Measurements from ENCODE around the gene SLC2A4RG. TPM values are rescaled to one million over a fixed set of nuclear protein-coding genes. Genes with fewer than 3 reads are reported as not detected.

SLC2A4RG gene
- total and polyA plus RNA-seq, 3 donors from 2014 or later, result 64.4 to 141 (median 123) TPM

DNA sequence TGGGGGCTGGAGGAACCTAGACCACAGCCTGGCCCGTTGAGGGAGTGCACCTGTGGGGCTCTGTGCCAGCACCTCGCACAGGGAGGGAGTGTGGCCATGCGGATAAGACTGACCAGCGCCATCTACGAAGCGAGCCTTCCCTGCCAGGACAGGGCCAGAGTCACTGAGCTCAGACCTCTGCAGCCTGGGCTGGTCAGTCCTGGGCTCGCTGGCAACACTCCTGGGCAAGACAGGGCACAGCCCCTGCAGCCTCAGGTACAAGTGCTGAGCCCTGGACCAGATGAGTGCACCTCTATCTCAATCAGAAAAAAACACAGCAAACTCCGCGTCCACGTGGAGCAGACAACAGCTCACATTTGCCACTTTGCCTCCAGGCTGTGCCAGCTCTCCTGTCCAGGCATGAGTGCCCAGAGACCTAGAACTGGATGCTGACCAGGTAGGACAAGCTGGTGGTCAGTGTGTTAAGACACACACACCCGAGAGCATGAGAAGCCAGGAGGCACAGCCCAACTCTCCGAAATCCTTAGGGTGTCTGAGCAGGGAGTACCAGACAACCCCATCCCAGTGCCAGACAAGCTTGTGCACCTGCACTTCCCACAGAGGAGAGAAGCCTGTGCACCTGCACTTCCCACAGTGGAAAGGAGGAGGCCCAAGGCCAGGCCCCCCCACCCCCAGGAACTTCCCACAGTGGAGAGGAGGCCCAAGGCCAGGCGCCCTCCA, 36.7 kb upstream of the SLC2A4RG start:
- 70 to 74% methylated on average over 5 to 13 of the region's 13 CpGs for WGBS, 2 donors
- DNase-seq, result no peak
- no peak overlapping the region for H3K4me3 ChIP-seq
- H3K36me3 ChIP-seq (ENCODE audit: low read depth, missing control alignments), result no peaks in the 10 kb centered on the region
- H3K9me3 ChIP-seq, result no peaks in the 10 kb centered on the region
- peaks cover 29% of the 10 kb centered on the region for H3K4me1 ChIP-seq
- no peak overlapping the region for H3K27ac ChIP-seq
- intact Hi-C loops (cut with DNase I; ENCODE audit: low total_unique reads), result no loop called here
- no peaks in the 10 kb centered on the region for H3K27me3 ChIP-seq
- TF ChIP-seq POLR2A (IDR thresholded peaks at IDR 0.05), result no peak
- TF ChIP-seq, protein P1, sequence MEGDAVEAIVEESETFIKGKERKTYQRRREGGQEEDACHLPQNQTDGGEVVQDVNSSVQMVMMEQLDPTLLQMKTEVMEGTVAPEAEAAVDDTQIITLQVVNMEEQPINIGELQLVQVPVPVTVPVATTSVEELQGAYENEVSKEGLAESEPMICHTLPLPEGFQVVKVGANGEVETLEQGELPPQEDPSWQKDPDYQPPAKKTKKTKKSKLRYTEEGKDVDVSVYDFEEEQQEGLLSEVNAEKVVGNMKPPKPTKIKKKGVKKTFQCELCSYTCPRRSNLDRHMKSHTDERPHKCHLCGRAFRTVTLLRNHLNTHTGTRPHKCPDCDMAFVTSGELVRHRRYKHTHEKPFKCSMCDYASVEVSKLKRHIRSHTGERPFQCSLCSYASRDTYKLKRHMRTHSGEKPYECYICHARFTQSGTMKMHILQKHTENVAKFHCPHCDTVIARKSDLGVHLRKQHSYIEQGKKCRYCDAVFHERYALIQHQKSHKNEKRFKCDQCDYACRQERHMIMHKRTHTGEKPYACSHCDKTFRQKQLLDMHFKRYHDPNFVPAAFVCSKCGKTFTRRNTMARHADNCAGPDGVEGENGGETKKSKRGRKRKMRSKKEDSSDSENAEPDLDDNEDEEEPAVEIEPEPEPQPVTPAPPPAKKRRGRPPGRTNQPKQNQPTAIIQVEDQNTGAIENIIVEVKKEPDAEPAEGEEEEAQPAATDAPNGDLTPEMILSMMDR (IDR thresholded peaks at IDR 0.05), result no peak

DNA sequence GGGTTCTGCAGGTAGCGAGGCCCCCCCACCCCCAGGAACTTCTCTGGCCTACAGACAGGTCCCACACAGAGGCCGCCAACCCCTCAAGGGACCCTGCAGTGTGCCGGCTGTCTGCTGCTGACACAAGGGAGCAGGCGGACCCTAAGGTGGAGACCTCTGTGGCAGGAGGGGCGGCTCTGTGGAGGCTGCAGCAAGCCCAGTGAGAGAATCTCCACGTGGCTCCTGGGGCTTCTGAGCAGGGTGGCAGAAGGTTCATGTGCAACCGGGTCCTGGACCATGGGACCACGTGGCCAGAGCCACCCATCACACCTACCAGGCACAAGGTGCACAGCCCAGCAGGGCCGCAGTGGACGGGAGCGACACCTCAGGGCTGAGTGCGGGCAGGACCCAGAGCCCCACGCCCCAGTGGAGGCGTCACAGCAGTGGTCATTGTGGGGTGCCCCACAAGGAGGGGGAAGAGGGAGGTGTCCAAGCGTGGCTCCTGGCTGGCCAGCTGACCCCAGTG, 36.1 kb upstream of the SLC2A4RG start:
- Histone ChIP-seq H3K9me3 (no peaks in the 10 kb centered on the region), H3K4me1 (peaks cover 29% of the 10 kb centered on the region), H3K27me3 (no peaks in the 10 kb centered on the region), H3K4me3 (no peak overlapping the region), H3K36me3 (ENCODE audit: low read depth, missing control alignments) (no peaks in the 10 kb centered on the region), H3K27ac (no peak overlapping the region)
- WGBS, 2 donors, result 90 to 100% methylated on average over 2 to 15 of the region's 15 CpGs
- no peak for DNase-seq
- intact Hi-C loops (cut with DNase I; ENCODE audit: low total_unique reads), result no loop called here
- TF ChIP-seq, protein P1 (IDR thresholded peaks at IDR 0.05), result no peak
- TF ChIP-seq POLR2A (IDR thresholded peaks at IDR 0.05), result no peak

DNA sequence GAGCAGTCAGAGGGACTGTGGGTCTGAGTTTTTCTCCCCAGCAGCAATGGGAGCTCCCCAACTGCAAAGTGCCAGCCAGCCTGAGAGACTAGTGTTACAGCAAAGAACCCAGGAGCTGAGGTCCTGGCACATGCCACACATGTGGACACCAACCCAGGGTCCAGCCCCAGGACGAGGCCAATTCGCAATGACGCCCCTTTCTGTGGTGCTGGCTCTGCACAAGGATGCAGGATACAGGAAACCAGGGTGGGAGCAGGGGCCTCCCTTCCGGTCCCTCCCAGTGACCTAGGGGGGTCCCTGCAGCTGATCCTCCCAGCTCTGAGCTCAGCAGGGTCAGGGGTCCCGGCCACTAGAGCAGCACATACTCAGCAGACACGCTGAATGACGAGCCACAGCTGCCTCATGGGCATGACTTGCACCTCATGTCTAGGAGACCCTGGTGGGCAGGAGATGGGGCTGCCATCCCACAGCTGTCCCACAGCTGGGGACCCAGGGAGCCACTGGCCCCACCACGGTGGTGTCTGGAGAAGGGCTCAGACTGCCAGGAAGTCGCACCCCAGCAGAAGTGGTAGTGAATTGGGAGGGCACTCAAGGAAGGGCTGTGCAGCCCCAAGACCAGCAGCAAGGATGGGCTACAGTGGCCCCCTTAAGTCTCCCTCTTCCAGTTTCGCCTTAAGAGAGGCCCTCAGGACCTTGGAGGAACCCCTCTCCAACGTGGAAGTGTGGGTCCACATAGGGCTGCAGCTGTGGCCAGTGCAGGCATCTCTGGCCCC, 35.4 kb upstream of the SLC2A4RG start:
- Histone ChIP-seq H3K9me3 (no peaks in the 10 kb centered on the region), H3K4me1 (peaks cover 29% of the 10 kb centered on the region), H3K27ac (no peak overlapping the region), H3K36me3 (ENCODE audit: low read depth, missing control alignments) (no peaks in the 10 kb centered on the region), H3K4me3 (no peak overlapping the region), H3K27me3 (no peaks in the 10 kb centered on the region)
- 88 to 90% methylated on average over 2 to 10 of the region's 11 CpGs for WGBS, 2 donors
- no peak for DNase-seq
- intact Hi-C loops (cut with DNase I; ENCODE audit: low total_unique reads), result no loop called here
- TF ChIP-seq, protein P1 (IDR thresholded peaks at IDR 0.05), result no peak
- no peak for TF ChIP-seq POLR2A (IDR thresholded peaks at IDR 0.05)

DNA sequence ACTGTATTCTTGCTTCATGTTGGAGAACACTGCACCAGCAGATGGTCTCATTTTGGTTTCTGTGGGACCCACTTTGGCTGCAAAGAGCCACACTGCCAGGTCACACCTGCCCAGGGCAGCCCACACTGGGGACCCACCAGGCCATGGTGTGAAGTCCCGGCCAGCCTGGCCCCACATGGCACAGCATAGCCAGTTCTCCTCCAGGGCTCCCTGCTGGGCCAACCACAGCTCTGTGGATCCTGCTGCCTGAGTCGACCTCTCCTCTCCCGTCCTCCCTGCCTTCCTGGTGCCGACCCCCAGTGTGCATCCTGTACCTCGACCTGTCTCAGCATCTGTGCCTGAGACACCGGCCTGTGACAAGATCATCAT, 34.8 kb upstream of the SLC2A4RG start:
- H3K36me3 ChIP-seq (ENCODE audit: low read depth, missing control alignments), result no peaks in the 10 kb centered on the region
- H3K4me3 ChIP-seq, result no peak overlapping the region
- 75 to 83% methylated on average over 6 of the region's 6 CpGs for WGBS, 2 donors
- no peak for DNase-seq
- TF ChIP-seq POLR2A (IDR thresholded peaks at IDR 0.05), result no peak
- TF ChIP-seq, protein P1 (IDR thresholded peaks at IDR 0.05), result no peak
- H3K9me3 ChIP-seq, result no peaks in the 10 kb centered on the region
- H3K4me1 ChIP-seq, result peaks cover 28% of the 10 kb centered on the region
- H3K27me3 ChIP-seq, result no peaks in the 10 kb centered on the region
- no peak overlapping the region for H3K27ac ChIP-seq
- intact Hi-C loops (cut with DNase I; ENCODE audit: low total_unique reads), result no loop called here
